Umbilical cord (tissue), 2 donors: ENCODE measurements around the gene ISY1. TPM values are rescaled to one million over a fixed set of nuclear protein-coding genes. Genes with fewer than 3 reads are reported as not detected.
"Not testable (repeated sequence)": the region's sequence is repeated elsewhere in the genome, so short reads cannot be mapped to it uniquely, and the experiment has no call there.

Source experiments
- DNase-seq: peaks from one replicate; pipeline ENCODE4 v3.0.0-alpha.2; 2015; ENCODE audit warnings: low spot score
- total RNA-seq: library from RNA; depleted of rRNA; stranded (reverse); fragments of >200 nt; gene quantifications from one replicate; pipeline ENCODE4 v1.2.3, GENCODE V29; 2014; ENCODE audit warnings: low replicate concordance; ENCODE audit not compliant: insufficient read depth

ISY1 gene
- total RNA-seq = 22.1 TPM

- DNase-seq = peak; percentile 98
Measured at GRCh38 chr3:129160891-129161859, at the start of gene ISY1. Gene ISY1, minus strand, starts transcription at chr3:129161063. Its CDS starts 88 bp downstream, at chr3:129160975.

GRCh38 chr3:129207479-129207878 is 46.6 kb upstream of the ISY1 start:
- peak; percentile 90 for DNase-seq

GRCh38 chr3:129205109-129205832 is 44.4 kb upstream of the ISY1 start:
- DNase-seq = no peak

DNA sequence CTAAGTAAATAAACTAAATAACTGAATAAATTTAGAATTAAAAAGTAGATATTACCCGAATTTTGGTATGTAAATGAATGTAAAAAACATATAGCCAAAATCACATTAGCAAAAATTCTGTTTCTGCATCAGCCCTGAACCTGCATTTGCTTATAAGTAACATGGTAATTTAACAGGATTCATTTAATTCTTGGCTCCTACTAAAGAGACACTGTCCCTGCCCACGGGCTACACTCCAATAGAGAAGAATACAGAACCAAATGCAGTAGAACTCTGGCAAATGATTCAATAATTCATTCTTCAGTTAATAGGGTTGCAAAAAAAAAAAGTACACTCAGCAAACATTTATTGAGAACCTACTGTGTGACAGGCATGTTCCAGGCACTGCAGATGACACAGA is 43.6 kb upstream of the ISY1 start:
- no peak for DNase-seq

DNA sequence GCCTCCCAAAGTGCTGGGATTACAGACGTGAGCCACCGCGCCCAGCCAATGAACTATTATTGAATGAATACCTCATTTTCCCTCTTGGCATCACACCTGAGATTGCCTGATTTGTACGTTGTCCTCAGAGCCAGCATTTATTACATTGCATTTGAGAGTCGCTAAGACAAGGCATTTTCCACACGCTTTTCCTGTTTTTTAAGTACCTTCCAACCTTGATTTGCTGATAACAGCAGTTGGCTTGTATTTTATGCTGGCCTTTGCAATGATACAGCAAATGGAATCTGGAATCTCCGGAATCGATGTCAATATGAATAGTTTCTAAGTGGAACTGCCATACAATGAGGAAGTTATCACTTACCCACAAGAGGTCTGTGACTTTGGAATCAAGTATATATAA is 38.5 kb upstream of the ISY1 start:
- DNase-seq = no peak

DNA sequence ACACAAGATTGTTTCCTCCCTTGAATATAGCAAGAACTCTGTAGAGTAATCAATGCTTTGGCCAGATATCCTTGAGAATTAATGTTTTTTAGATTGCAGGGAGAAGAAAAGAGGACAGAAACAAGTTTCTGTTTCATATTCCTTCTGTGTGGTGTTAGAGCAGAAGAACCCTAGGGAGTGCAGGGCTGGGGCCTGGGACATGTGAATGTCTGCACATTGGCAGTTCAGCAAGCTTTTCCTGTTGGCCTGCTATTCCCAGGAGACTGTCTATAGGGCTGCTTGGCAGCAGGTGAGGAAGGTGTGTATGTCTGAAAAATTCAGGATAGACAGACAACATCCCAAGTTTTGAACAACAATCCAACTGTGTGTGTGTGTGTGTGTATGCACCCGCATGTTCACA is 36.5 kb upstream of the ISY1 start:
- DNase-seq = no peak

GRCh38 chr3:129196601-129197000 is 35.7 kb upstream of the ISY1 start:
- DNase-seq = no peak

GRCh38 chr3:129195731-129196256 is 34.9 kb upstream of the ISY1 start:
- DNase-seq = peak; percentile 91

DNA sequence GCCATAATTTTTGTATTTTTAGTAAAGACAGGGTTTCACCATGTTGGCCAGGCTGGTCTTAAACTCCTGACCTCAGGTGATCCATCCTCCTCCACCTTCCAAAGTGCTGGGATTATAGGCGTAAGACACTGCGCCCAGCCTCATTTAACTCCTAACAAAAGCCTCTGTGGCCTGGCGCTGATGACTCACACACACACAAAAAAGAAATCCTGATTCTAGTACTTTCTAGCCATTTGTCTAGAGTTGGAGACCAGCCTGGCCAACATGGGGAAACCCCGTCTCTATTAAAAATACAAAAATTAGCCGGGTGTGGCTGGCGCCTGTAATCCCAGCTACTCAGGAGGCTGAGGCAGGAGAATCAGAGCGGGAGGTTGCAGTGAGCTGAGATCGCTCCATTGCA is 28.9 kb upstream of the ISY1 start:
- DNase-seq = not testable (repeated sequence)

DNA sequence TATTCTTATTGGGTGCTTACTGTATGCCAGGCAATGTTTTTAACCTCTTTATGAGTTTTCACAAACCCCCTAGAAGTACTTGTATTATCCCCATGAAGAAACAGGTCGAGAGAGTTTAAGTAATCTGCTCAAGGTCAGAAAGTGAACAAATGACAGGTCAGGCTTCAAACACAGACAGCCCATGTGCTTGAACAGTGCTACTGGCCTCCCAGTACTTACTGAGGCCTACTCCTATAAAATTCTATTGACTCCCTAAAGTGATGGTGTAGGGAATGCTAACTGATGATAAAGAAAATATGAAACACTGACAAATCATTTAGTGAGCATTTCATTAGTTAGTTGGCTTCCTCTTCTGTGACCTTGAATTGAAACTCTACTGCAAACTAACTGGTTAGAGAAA is 27.0 kb upstream of the ISY1 start:
- DNase-seq = no peak

- no peak for DNase-seq
Measured at GRCh38 chr3:129185783-129186182, 24.9 kb upstream of the ISY1 start.

DNA sequence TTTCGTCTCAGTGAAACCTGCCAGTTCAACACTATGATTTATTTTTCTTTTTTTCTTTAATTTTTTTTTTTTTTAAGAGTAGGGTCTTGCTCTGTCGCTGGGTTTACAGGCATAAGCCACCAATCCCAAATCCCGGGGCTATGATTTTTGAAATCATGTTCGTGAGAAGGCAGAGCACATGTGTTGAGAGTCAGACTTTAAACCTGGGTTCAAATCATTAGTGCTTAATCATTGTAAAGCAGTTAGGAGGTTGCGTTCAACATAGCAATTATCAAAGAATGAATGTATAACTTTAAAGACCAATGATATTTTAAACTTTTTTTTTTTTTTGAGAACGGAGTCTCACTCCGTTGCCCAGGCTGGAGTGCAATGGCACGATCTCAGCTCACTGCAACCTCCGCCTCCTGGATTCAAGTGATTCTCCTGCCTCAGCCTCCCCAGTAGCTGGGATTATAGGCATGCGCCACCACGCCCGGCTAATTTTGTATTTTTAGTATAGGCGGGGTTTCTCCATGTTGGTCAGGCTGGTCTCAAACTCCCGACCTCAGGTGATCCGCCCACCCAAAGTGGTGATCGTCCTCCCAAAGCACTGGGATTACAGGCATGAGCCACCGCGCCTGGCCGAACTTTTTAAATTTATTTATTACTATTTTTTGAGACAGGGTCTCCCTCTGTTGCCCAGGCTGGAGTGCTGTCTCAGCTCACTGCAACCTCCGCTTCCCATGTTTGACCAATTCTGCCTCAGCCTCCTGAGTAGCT is 24.1 kb upstream of the ISY1 start:
- DNase-seq = not testable (repeated sequence)

DNA sequence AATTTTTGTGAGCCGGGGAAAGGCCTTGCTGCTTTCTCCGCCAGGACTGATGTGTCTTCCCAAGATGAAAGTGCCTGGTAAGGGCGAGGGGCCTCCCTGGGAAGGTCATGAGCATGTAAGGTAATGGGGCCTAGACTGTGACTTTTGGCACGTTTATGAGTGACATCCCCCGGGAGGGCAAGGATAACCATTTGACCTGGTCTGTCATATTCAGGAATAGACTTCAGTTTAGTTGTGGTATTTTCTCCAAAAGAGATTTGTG is 23.5 kb upstream of the ISY1 start:
- no peak for DNase-seq

GRCh38 chr3:129183569-129184395 is 22.9 kb upstream of the ISY1 start, which contains the start of gene CNBP:
Gene CNBP, minus strand, starts transcription at chr3:129183896. Its CDS starts 12,139 bp downstream, at chr3:129171757.
- peak; percentile 95 for DNase-seq

GRCh38 chr3:129182390-129183185 is 21.7 kb upstream of the ISY1 start:
- DNase-seq = no peak

- no peak for DNase-seq
Measured at GRCh38 chr3:129181819-129182218, 21.0 kb upstream of the ISY1 start.

GRCh38 chr3:129180461-129180860 is 19.6 kb upstream of the ISY1 start:
- no peak for DNase-seq

DNA sequence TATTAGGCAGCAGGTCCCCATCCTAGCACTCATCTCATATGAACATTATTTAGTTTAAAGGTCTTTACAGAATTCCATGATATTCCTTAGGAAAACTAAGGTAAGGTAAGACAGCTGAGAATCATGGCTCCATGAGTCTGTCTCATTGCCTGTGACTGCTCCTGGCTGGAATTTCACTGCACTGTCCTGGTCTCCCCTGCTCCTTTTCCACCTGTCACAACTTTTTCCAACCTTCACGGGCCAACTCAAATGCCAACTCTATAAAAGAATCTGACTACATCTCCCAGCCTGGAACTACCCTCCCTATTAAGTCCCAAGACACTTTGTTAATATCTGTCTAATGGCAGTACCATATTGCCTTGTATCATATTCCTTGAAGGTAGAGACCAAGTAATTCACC is 15.2 kb upstream of the ISY1 start:
- no peak for DNase-seq

DNA sequence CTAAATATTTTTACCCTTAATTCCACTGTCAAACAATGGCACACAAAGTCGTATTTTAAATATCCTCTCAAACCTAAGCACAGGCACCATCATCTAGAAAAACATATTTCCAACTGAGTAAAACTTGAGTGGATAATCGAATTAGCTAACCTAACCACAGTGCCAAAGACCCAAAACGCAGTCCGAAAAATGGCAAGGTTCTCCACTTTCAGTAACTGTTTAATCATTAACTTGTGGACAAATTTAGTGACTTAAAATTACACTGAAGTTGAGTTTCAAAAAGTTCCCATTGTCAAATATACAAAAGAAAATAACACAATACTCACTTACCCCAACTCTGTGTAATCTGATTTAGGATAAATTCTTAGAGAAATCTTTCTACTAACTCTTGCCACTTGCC is 12.9 kb upstream of the ISY1 start:
- no peak for DNase-seq

GRCh38 chr3:129173206-129173605 is 12.3 kb upstream of the ISY1 start:
- no peak for DNase-seq
